A549 (cell line): ENCODE measurements around the gene KLHL30.

ENCODE experiments used
- BHLHE40 ChIP-seq: IDR thresholded peaks from 2 replicates; pipeline ENCODE4 v1.6.1; 2012; ENCODE audit warnings: low read depth, low read length, inconsistent platforms
- CHD2 ChIP-seq: fragments of 150-350 bp; IDR thresholded peaks from 2 replicates; pipeline ENCODE4 v1.6.1; 2014; ENCODE audit warnings: low read length; ENCODE audit not compliant: partially characterized antibody
- CTCF ChIP-seq: fragments of >200 bp; sonication (Bioruptor Twin); formaldehyde crosslinking; IDR thresholded peaks from 3 replicates; pipeline ENCODE4 v1.5.1; 2016
- EP300 ChIP-seq, 2 experiments: fragments of >200 bp; sonication (Bioruptor Twin); formaldehyde crosslinking; IDR thresholded peaks; 2 replicates in 1 of 2; 3 replicates in 1 of 2; pipeline ENCODE4 v1.6.1; 2016 to 2017
- FOSL2 ChIP-seq, 2 experiments: fragments of 450-650 bp in 1 of 2; fragments of >200 bp in 1 of 2; sonication (Bioruptor Twin) in 1 of 2; formaldehyde crosslinking; IDR thresholded peaks; 2 replicates each; pipeline versions ENCODE4 v1.5.0 to v1.6.1; 2016 to 2020; ENCODE audit warnings: mild to moderate bottlenecking in 1 of 2, moderate library complexity in 1 of 2
- MAX ChIP-seq: IDR thresholded peaks from 2 replicates; pipeline ENCODE4 v1.6.1; 2012
- MYC ChIP-seq: IDR thresholded peaks from 2 replicates; pipeline ENCODE4 v1.6.1; 2012; ENCODE audit warnings: mild to moderate bottlenecking, inconsistent platforms, low read length, improper control_type of control experiment, borderline replicate concordance
- POLR2A ChIP-seq: IDR thresholded peaks from 2 replicates; pipeline ENCODE4 v1.6.1; 2012; ENCODE audit warnings: mild to moderate bottlenecking, low read length
- POLR2AphosphoS2 ChIP-seq: conservative IDR thresholded peaks from 2 replicates; pipeline ENCODE4 v1.6.1; 2012; ENCODE audit warnings: low read length, improper control_type of control experiment, inconsistent platforms
- RAD21 ChIP-seq, 2 experiments: fragments of >200 bp in 1 of 2; sonication (Bioruptor Twin) in 1 of 2; formaldehyde crosslinking in 1 of 2; IDR thresholded peaks in 1 of 2; conservative IDR thresholded peaks in 1 of 2; 2 replicates in 1 of 2; 3 replicates in 1 of 2; pipeline ENCODE4 v1.6.1; 2012 to 2018; ENCODE audit warnings: inconsistent platforms in 1 of 2
- RFX5 ChIP-seq: fragments of 450-650 bp; IDR thresholded peaks from 2 replicates; pipeline ENCODE4 v1.7.1; 2014; ENCODE audit warnings: antibody characterized with exemption, mild to moderate bottlenecking, moderate library complexity
- TP53 ChIP-seq: fragments of 250-450 bp; sonication (Bioruptor Pico); IDR thresholded peaks from 2 replicates; pipeline ENCODE4 v1.5.0; 2021; ENCODE audit warnings: mild to moderate bottlenecking, moderate library complexity
- ZFP36 ChIP-seq: fragments of 450-650 bp; IDR thresholded peaks from 2 replicates; pipeline ENCODE4 v1.6.1; 2014; ENCODE audit warnings: borderline replicate concordance; ENCODE audit not compliant: partially characterized antibody

- TF ChIP-seq EP300 (IDR thresholded peaks at IDR 0.05) (no peak), CTCF (no peak), POLR2A (no peak), CHD2 (no peak), MAX (no peak), ZFP36 (no peak), RAD21 (conservative IDR thresholded peaks at IDR 0.05 in 1 of 2, IDR thresholded peaks at IDR 0.05 in 1 of 2) (no peak), MYC (no peak), POLR2AphosphoS2 (no peak), TP53 (no peak), BHLHE40 (no peak), FOSL2 (IDR thresholded peaks at IDR 0.05) (no peak), FOSL2 (CRISPR knock-in tag; IDR thresholded peaks at IDR 0.05) (no peak), RFX5 (no peak)
Measured at GRCh38 chr2:238104691-238105371, 33.6 kb upstream of the KLHL30 start.
